Chondrocyte (in vitro differentiated cells): ENCODE data around the gene ELF4. TPM values are rescaled to one million over a fixed set of nuclear protein-coding genes. Genes with fewer than 3 reads are reported as not detected.
A peak's percentile ranks its signal among the peaks of the same experiment; 100 is the strongest.

ENCODE experiments used
- DNase-seq: peaks from one replicate; pipeline ENCODE4 v3.0.0; 2021; ENCODE audit warnings: mixed read lengths, low spot score
- H3K27ac Mint-ChIP-seq: one replicate; pipeline ENCODE4 v1.8.0; 2021; ENCODE audit warnings: mild to moderate bottlenecking, moderate library complexity, mixed read lengths; ENCODE audit not compliant: unreplicated experiment
- H3K27me3 Mint-ChIP-seq: 2 replicates; pipeline ENCODE4 v1.8.0; 2021; ENCODE audit warnings: low read depth, mixed read lengths
- H3K36me3 Mint-ChIP-seq: 2 replicates; pipeline ENCODE4 v1.8.0; 2021; ENCODE audit warnings: low read depth, mixed read lengths
- H3K4me1 Mint-ChIP-seq: 2 replicates; pipeline ENCODE4 v1.8.0; 2021; ENCODE audit warnings: low read depth, mild to moderate bottlenecking, mixed read lengths
- H3K4me3 Mint-ChIP-seq: one replicate; pipeline ENCODE4 v1.8.0; 2021; ENCODE audit warnings: mild to moderate bottlenecking, moderate library complexity, mixed read lengths; ENCODE audit not compliant: unreplicated experiment
- H3K9me3 Mint-ChIP-seq: 2 replicates; pipeline ENCODE4 v1.8.0; 2021; ENCODE audit warnings: low read depth, mixed read lengths
- total RNA-seq: library from RNA; stranded (reverse); gene quantifications from 3 replicates; pipeline ENCODE4 v1.2.1, GENCODE V29; 2021
- TF ChIP-seq, protein P1 (sequence below): fragments of 200-600 bp; sonication (generic); IDR thresholded peaks from 2 replicates; pipeline ENCODE4 v1.5.0; 2021; ENCODE audit warnings: antibody characterized with exemption, mild to moderate bottlenecking, moderate library complexity

Gene ELF4
- total RNA-seq, 1 donor from 2014 or later = 25.7 TPM

DNA sequence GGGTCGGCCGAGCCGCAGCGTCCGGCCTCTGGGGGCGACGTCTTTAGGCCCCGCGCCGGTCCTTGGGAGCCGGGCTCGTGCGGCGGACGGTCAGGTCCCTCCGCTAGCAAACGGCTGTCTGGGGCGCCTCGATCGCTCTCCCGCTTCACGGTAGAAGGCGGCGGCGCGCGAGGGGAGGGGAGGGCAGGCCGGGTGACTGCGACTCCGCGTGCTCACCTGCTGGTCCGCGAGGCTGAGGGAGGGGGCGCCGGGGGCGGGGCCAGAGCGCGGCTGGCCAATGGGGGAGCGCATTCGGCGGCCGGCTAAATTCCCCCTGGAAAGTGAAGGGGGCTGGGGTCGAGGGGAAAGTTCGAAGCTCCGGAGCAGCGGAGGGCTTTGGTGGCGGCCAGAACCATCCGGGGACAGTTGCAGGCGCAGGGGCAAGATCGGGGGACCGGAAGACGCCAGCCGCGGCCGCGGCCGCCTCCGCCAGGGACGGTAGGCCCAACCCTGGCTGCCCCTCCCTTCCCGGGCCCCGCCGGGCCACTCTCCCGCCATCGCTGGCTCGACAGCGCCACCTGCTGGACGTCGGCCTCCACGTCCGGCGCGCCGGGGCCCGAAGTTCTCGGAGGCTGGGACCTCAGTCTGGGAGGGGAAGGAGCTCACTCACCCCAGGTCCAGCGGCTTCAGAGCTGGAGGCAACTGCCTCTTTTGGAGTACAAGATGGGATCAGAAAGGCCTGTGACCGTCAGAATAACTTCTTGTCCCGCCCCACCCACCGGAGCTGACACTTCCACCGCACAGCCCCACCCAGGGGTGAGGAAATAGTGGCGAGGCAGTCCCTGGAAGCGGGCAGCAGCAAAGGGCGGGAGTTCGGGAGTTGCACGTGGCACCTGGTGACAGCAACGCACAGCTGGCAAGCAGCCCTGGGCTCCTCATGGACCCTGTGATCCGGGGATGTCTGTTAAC, 49.9 kb downstream of the ELF4 start:
- TF ChIP-seq, protein P1, sequence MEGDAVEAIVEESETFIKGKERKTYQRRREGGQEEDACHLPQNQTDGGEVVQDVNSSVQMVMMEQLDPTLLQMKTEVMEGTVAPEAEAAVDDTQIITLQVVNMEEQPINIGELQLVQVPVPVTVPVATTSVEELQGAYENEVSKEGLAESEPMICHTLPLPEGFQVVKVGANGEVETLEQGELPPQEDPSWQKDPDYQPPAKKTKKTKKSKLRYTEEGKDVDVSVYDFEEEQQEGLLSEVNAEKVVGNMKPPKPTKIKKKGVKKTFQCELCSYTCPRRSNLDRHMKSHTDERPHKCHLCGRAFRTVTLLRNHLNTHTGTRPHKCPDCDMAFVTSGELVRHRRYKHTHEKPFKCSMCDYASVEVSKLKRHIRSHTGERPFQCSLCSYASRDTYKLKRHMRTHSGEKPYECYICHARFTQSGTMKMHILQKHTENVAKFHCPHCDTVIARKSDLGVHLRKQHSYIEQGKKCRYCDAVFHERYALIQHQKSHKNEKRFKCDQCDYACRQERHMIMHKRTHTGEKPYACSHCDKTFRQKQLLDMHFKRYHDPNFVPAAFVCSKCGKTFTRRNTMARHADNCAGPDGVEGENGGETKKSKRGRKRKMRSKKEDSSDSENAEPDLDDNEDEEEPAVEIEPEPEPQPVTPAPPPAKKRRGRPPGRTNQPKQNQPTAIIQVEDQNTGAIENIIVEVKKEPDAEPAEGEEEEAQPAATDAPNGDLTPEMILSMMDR = peak; percentile 92
- Mint-ChIP-seq H3K4me1 (peaks cover 1% of the 10 kb centered on the region), H3K27me3 (peaks cover 1% of the 10 kb centered on the region), H3K4me3 (peak overlapping the region; percentile 73), H3K9me3 (no peaks in the 10 kb centered on the region), H3K36me3 (peaks cover 3% of the 10 kb centered on the region), H3K27ac (peak overlapping the region; percentile 83)
- DNase-seq = no peak

DNA sequence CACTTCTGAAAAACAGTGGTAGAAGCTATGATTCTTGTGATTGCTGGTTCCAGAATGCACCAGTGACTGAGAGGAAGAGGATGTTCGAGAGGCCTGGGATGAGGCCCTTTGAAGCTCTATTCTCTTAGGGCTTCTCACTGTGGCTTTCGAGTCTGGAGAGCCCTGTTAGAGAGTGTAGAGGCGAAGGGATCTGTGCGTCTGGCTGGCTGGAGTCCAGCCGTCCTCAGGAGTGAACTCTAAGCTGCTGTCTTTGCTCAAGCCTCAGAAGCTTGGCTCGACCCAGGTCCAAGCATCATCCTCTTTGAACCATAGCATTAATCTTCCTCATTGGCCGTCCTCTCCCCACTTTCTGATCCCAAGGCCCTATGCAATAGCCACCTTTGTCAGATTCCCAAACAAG, 51.6 kb downstream of the ELF4 start:
- Mint-ChIP-seq H3K27me3 (no peaks in the 10 kb centered on the region), H3K9me3 (no peaks in the 10 kb centered on the region), H3K4me3 (no peak overlapping the region), H3K4me1 (peaks cover 19% of the 10 kb centered on the region), H3K27ac (no peak overlapping the region), H3K36me3 (peaks cover 2% of the 10 kb centered on the region)
- TF ChIP-seq, protein P1 = no peak
- DNase-seq = no peak

DNA sequence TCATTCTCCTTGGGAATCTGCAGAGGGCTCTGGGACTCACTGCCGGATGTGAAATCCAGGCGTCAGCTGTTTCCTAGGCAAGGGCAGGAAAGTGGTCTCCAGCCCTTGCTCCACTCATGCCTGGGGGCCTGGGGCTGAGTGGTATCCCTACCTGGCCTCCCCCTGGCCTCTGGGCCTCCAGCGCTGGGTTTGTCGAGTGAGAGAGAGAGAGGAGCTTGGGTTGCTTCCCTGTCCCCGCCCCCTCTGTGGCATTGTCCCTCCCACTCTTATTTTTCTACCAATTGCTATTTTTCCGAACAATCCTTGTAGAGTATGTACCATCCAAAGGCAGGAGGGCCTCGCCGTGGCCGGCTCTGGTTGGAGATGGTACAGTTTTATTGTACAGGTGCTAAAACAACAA, 53.1 kb downstream of the ELF4 start:
- H3K27me3 Mint-ChIP-seq = no peaks in the 10 kb centered on the region
- H3K27ac Mint-ChIP-seq = peak overlapping the region; percentile 12
- peaks cover 2% of the 10 kb centered on the region for H3K36me3 Mint-ChIP-seq
- no peak for DNase-seq
- no peaks in the 10 kb centered on the region for H3K9me3 Mint-ChIP-seq
- no peak overlapping the region for H3K4me3 Mint-ChIP-seq
- TF ChIP-seq, protein P1 = no peak
- peaks cover 22% of the 10 kb centered on the region for H3K4me1 Mint-ChIP-seq

DNA sequence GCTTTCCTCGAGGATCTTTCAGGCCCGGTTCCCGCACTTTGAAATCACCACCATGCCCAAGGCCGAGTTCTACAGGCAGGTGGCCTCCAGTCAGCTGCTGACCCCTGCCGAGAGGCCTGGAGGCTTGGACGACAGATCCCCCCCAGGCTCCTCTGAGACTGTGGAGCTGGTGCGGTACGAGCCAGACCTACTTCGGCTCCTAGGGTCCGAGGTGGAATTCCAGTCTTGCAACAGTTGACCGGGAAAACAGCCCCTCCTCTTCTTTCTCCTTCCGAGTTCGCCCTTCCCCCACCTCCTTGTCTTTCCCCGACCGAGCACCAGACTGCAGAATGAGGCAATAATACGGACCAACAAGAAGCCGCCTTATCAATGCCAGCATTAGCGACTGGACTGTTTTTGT, 54.4 kb downstream of the ELF4 start:
- H3K9me3 Mint-ChIP-seq = no peaks in the 10 kb centered on the region
- no peak overlapping the region for H3K4me3 Mint-ChIP-seq
- no peaks in the 10 kb centered on the region for H3K27me3 Mint-ChIP-seq
- H3K4me1 Mint-ChIP-seq = peaks cover 22% of the 10 kb centered on the region
- H3K36me3 Mint-ChIP-seq = peaks cover 2% of the 10 kb centered on the region
- DNase-seq = no peak
- TF ChIP-seq, protein P1 = no peak
- H3K27ac Mint-ChIP-seq = no peak overlapping the region

DNA sequence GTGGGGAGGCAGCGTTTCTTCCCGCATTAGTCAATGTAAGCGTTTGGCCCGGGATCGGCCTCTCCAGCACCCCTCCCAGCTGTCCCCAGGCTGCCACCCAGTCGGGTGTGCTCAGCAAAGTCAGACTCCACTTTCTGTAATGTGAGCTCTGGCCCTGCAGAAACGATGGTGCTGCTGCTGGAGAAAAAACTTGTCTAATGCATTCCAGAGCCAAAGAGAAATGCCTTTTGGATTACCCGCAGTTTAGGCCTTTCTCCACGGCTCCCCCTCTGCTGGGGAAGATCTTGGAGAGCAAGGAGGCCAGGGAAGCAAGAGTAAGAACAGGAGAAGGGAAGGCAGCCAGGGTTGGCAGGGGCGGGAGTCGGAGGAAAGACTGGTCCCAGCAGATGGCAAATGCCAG, 55.2 kb downstream of the ELF4 start:
- peaks cover 22% of the 10 kb centered on the region for H3K4me1 Mint-ChIP-seq
- peaks cover 2% of the 10 kb centered on the region for H3K36me3 Mint-ChIP-seq
- no peaks in the 10 kb centered on the region for H3K9me3 Mint-ChIP-seq
- H3K4me3 Mint-ChIP-seq = peak overlapping the region; percentile 3
- peak overlapping the region; percentile 81 for H3K27ac Mint-ChIP-seq
- no peaks in the 10 kb centered on the region for H3K27me3 Mint-ChIP-seq
- TF ChIP-seq, protein P1 = peak; percentile 34
- no peak for DNase-seq
